GM21786 (cell line): ENCODE measurements around the gene OOSP4B.
"Not testable (repeated sequence)": the region's sequence is repeated elsewhere in the genome, so short reads cannot be mapped to it uniquely, and the experiment has no call there.

Experiments used
- ATAC-seq: cut with Tn5 transposase; IDR thresholded peaks from one replicate; pipeline ENCODE4 v1.9.1; 2021; ENCODE audit not compliant: unreplicated experiment

The OOSP4B gene

DNA sequence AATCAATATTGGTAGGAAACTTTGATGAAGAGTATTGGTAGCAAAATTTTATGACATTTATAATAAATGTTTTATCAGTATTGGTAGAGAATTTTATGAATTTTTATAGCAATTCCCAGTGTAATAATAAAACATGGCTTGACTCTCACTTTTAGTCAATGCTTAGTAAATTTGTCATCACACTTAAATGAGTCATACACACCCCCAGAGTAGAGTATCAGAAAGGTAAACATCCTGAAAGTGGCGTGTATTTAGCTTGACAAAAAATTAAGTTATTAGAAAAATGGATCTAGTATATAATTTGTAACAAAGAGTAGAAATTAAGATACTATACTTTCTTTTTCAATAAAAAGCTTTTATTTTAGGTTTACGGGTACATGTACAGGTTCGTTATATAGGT is 42.1 kb downstream of the OOSP4B start:
- ATAC-seq, result no peak

DNA sequence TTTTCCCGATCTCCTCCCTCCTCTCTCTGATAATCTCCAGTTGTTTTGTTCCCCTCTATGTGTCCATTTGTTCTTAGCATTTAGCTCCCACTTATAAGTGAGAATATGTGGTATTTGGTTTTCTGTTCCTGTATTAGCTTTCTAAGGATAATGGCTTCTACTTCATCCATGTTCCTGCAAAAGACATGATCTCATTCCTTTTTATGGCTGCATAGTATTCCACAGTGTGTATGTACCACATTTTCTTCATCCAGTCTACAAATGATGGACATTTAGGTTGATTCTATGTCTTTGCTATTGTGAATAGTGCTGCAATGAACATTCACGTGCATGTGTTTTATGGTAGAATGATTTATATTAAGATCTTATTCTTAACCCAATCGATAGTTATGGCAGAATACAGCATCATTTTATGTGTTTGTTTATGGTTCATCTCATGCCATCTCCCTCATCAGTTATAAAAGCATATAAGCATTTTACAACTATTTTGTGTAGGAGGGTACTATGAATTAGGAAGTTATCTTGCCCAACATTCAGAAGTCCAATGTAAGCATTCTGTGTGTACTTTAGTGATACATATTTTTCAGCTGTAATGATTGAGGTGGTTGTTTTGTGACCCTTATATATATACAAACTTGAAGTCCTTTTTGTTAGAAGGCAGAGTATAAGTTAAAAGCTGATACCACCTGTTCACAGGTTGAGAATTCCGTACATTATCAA is 42.7 kb downstream of the OOSP4B start:
- no peak for ATAC-seq

DNA sequence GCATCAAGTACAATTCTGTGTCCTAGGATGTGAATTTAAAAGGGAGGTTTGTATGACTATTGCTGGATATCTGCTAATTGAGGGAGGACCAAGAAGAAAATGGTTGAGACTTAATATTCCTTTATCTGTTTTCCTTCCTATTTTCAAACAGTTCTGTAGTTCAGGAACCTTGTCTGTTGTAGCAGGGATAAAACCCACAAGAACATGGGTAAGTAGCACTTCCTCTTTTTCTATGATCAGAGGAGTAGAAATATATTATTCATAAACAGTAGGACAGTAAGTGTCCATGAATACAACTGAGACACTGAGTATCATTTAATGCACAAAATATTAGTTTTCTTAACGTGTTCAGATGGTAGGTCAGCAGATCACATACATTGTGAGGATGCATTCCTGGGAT is 47.1 kb downstream of the OOSP4B start:
- no peak for ATAC-seq

DNA sequence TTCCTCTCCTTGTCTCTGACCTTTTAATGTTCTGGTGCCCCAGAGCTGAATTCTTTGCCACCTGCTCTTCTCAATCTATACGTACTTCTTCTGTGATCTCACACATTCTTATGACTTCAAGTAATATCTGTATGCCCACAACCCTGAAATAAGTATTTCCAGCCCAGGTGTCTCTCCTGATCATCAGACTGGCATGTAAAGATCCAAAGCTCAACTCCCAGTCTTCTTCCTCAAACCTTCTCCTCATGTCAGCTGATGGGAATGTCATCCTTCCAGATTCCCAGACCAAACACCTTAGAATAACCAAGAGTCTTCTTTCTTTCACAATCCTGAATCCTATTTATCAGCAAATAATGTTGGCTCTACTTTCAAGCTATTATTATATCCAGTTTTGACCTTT is 48.8 kb downstream of the OOSP4B start:
- ATAC-seq, result no peak

GRCh38 chr11:60069450-60069849 is 52.5 kb downstream of the OOSP4B start:
- no peak for ATAC-seq

GRCh38 chr11:60071644-60072043 is 54.7 kb downstream of the OOSP4B start:
- not testable (repeated sequence) for ATAC-seq

- no peak for ATAC-seq
These were observed 60.3 kb downstream of the OOSP4B start for GRCh38 chr11:60077216-60077817.

- ATAC-seq, result no peak
These were observed 61.0 kb downstream of the OOSP4B start for GRCh38 chr11:60077981-60078380.

GRCh38 chr11:60078745-60079144 is 61.8 kb downstream of the OOSP4B start:
- no peak for ATAC-seq

GRCh38 chr11:60080535-60080934 is 63.6 kb downstream of the OOSP4B start:
- ATAC-seq, result no peak
